ENCODE data around the gene TCEA2. TPM values are rescaled to one million over a fixed set of nuclear protein-coding genes. Genes with fewer than 3 reads are reported as not detected.

Gene TCEA2
- total and polyA plus RNA-seq, 9 of the 15 experiments (the other 6 are each of a cell fraction or from before 2014, with no cell fraction given): 1.4 to 28.7 (median 5.4) TPM

- TF ChIP-seq ZNF217 (CRISPR knock-in tag; IDR thresholded peaks at IDR 0.05): no peak
- no peak for TF ChIP-seq THRAP3 (IDR thresholded peaks at IDR 0.05; ENCODE audit: borderline replicate concordance)
- TF ChIP-seq NONO (IDR thresholded peaks at IDR 0.05; ENCODE audit: low read depth in 2 of 2, low read length in 1 of 2): no peak
- no peak for TF ChIP-seq NR1H2 (CRISPR knock-in tag; IDR thresholded peaks at IDR 0.05)
- TF ChIP-seq TRIM25 (IDR thresholded peaks at IDR 0.05; ENCODE audit: borderline replicate concordance): no peak
- no peak for TF ChIP-seq NR2F6 (CRISPR knock-in tag; IDR thresholded peaks at IDR 0.05)
- TF ChIP-seq ZC3H11A (IDR thresholded peaks at IDR 0.05; ENCODE audit: low read depth, low read length): no peak
- no peak for TF ChIP-seq CTCF (IDR thresholded peaks at IDR 0.05 in 2 of 3, conservative IDR thresholded peaks at IDR 0.05 in 1 of 3; ENCODE audit: insufficient read depth in 2 of 3, low read depth in 1 of 3, low read length in 3 of 3)
- TF ChIP-seq ZNF121 (CRISPR knock-in tag; conservative IDR thresholded peaks at IDR 0.05): no peak
- TF ChIP-seq STAG1 (CRISPR knock-in tag; IDR thresholded peaks at IDR 0.05; ENCODE audit: borderline replicate concordance): no peak
- no peak for TF ChIP-seq TAF1 (IDR thresholded peaks at IDR 0.05; ENCODE audit: control insufficient read depth, extremely low read depth, insufficient read depth, low read length, severe bottlenecking)
These were observed 11.3 kb downstream of the TCEA2 start (continued) for GRCh38 chr20:64074184-64074789.
